HEK293 (cell line): Measurements from ENCODE around the gene FALEC.

Experiments used
- BCL11A ChIP-seq: fragments of 450-650 bp; formaldehyde crosslinking; IDR thresholded peaks from 2 replicates; pipeline ENCODE4 v1.5.1; 2016; ENCODE audit warnings: low read depth, missing biosample characterization, missing genetic modification characterization
- GFI1B ChIP-seq: fragments of 450-650 bp; formaldehyde crosslinking; IDR thresholded peaks from 2 replicates; pipeline ENCODE4 v1.5.1; 2016; ENCODE audit warnings: missing biosample characterization, missing genetic modification characterization
- PRDM6 ChIP-seq: fragments of 450-650 bp; formaldehyde crosslinking; IDR thresholded peaks from 2 replicates; pipeline ENCODE4 v1.5.1; 2017; ENCODE audit warnings: missing biosample characterization, missing genetic modification characterization
- ZBTB17 ChIP-seq: fragments of 450-650 bp; formaldehyde crosslinking; IDR thresholded peaks from 2 replicates; pipeline ENCODE4 v1.5.1; 2016; ENCODE audit warnings: missing biosample characterization, missing genetic modification characterization
- ZBTB26 ChIP-seq: fragments of 450-650 bp; formaldehyde crosslinking; optimal IDR thresholded peaks from 2 replicates; pipeline ENCODE3; 2016; ENCODE audit warnings: missing biosample characterization, mild to moderate bottlenecking, missing genetic modification characterization
- ZBTB44 ChIP-seq: fragments of 450-650 bp; IDR thresholded peaks from 2 replicates; pipeline ENCODE4 v1.5.1; 2018; ENCODE audit warnings: missing biosample characterization, mild to moderate bottlenecking, missing genetic modification characterization
- ZBTB48 ChIP-seq: fragments of 450-650 bp; formaldehyde crosslinking; IDR thresholded peaks from 2 replicates; pipeline ENCODE4 v1.5.1; 2016; ENCODE audit warnings: missing biosample characterization, missing genetic modification characterization
- ZNF169 ChIP-seq: fragments of 450-650 bp; formaldehyde crosslinking; IDR thresholded peaks from 2 replicates; pipeline ENCODE4 v1.5.1; 2016; ENCODE audit warnings: missing biosample characterization, missing genetic modification characterization
- ZNF202 ChIP-seq: fragments of 450-650 bp; formaldehyde crosslinking; IDR thresholded peaks from 2 replicates; pipeline ENCODE4 v1.5.1; 2016; ENCODE audit warnings: missing biosample characterization, missing genetic modification characterization, borderline replicate concordance
- ZNF221 ChIP-seq: fragments of 450-650 bp; formaldehyde crosslinking; IDR thresholded peaks from 2 replicates; pipeline ENCODE4 v1.5.1; 2017; ENCODE audit warnings: missing biosample characterization, missing genetic modification characterization, borderline replicate concordance
- ZNF280D ChIP-seq: fragments of 450-650 bp; formaldehyde crosslinking; IDR thresholded peaks from 2 replicates; pipeline ENCODE4 v1.5.1; 2016; ENCODE audit warnings: missing biosample characterization, missing genetic modification characterization
- ZNF350 ChIP-seq: fragments of 450-650 bp; formaldehyde crosslinking; IDR thresholded peaks from 2 replicates; pipeline ENCODE4 v1.5.0; 2017; ENCODE audit warnings: missing biosample characterization, mild to moderate bottlenecking, missing genetic modification characterization
- ZNF433 ChIP-seq: fragments of 450-650 bp; formaldehyde crosslinking; IDR thresholded peaks from 2 replicates; pipeline ENCODE4 v1.5.1; 2016; ENCODE audit warnings: missing biosample characterization, missing genetic modification characterization, low read depth
- ZNF521 ChIP-seq: fragments of 450-650 bp; formaldehyde crosslinking; IDR thresholded peaks from 2 replicates; pipeline ENCODE4 v1.5.1; 2017; ENCODE audit warnings: missing biosample characterization, mild to moderate bottlenecking, missing genetic modification characterization
- ZNF664 ChIP-seq: fragments of 450-650 bp; formaldehyde crosslinking; IDR thresholded peaks from 2 replicates; pipeline ENCODE4 v1.5.1; 2016; ENCODE audit warnings: missing biosample characterization, missing genetic modification characterization
- ZNF837 ChIP-seq: fragments of 450-650 bp; formaldehyde crosslinking; IDR thresholded peaks from 2 replicates; pipeline ENCODE4 v1.5.1; 2016; ENCODE audit warnings: missing biosample characterization, missing genetic modification characterization
- ZSCAN18 ChIP-seq: fragments of 450-650 bp; formaldehyde crosslinking; IDR thresholded peaks from 2 replicates; pipeline ENCODE4 v1.5.1; 2016; ENCODE audit warnings: missing biosample characterization, missing genetic modification characterization
- TF ChIP-seq, protein P1 (sequence below): fragments of 450-650 bp; formaldehyde crosslinking; IDR thresholded peaks from 2 replicates; pipeline ENCODE4 v1.5.1; 2016; ENCODE audit warnings: missing biosample characterization, missing genetic modification characterization
- TF ChIP-seq, protein P2 (sequence below): fragments of 450-650 bp; formaldehyde crosslinking; IDR thresholded peaks from 2 replicates; pipeline ENCODE4 v1.5.1; 2017; ENCODE audit warnings: missing biosample characterization, missing genetic modification characterization
- TF ChIP-seq, protein P3 (sequence below): fragments of 450-650 bp; formaldehyde crosslinking; IDR thresholded peaks from 2 replicates; pipeline ENCODE4 v1.5.1; 2016; ENCODE audit warnings: missing biosample characterization, missing genetic modification characterization, borderline replicate concordance

FALEC gene

DNA sequence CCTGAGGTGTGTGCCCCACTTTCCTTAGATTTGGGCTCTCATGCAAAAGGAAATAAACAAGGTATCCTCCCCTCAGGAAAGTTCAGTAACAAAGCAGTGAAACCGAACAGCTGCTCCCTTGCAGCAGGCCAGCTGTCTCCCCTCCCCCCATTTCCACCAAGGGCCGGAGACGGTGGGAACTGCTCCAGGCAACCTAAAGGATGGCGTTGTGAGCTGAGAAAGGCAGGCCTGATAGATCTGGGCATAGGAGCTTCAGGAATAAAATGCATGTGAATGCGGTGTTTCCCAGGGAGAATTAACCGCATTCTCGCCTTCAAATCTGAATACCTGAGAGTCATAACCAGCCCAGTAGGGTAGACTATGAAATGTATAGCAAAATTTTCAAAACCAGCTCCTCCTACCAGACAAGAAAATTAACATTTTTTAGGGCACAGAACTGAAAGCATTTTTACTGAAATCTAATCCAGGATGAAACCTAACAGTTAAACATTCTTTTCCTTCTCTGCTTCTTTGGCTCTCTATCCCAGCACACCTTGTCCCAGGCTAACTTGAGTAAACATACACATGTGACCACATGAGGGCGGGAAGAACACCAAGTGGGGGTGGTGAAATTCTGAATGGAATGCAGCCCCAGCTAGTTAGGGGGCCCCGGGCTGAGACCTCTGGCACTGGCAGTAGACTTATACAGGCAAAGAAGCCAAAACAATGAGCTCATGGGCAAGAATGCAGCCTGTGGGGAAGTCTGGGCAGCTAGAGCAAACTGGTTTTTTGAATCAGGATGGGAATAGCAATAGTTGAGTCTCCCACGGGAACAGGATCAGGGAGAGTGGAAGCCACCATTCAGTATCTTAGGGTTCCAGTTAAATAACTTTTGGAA lies 52.4 kb downstream of the FALEC start (continued):
- TF ChIP-seq ZNF280D (tag by site-specific recombination) (no peak), ZNF169 (no peak), ZNF664 (tag by site-specific recombination) (no peak), ZBTB44 (tag by site-specific recombination) (peak; percentile 21), ZBTB17 (tag by site-specific recombination) (peak; percentile 65), ZNF837 (tag by site-specific recombination) (no peak), ZSCAN18 (tag by site-specific recombination) (no peak), PRDM6 (tag by site-specific recombination) (peak; percentile 42), ZNF350 (no peak), ZNF433 (tag by site-specific recombination) (no peak), ZNF521 (tag by site-specific recombination) (no peak), ZBTB48 (tag by site-specific recombination) (peak; percentile 50; the same call in 1 of the 2 replicates), GFI1B (tag by site-specific recombination) (no peak), ZNF221 (tag by site-specific recombination) (no peak), ZNF202 (tag by site-specific recombination) (no peak), BCL11A (tag by site-specific recombination) (0 out of 2 replicates have a peak, but pooled peaks have one; percentile 20), ZBTB26 (tag by site-specific recombination) (no peak)
- TF ChIP-seq, protein P1, sequence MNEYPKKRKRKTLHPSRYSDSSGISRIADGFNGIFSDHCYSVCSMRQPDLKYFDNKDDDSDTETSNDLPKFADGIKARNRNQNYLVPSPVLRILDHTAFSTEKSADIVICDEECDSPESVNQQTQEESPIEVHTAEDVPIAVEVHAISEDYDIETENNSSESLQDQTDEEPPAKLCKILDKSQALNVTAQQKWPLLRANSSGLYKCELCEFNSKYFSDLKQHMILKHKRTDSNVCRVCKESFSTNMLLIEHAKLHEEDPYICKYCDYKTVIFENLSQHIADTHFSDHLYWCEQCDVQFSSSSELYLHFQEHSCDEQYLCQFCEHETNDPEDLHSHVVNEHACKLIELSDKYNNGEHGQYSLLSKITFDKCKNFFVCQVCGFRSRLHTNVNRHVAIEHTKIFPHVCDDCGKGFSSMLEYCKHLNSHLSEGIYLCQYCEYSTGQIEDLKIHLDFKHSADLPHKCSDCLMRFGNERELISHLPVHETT (tag by site-specific recombination) = no peak
- TF ChIP-seq, protein P2, sequence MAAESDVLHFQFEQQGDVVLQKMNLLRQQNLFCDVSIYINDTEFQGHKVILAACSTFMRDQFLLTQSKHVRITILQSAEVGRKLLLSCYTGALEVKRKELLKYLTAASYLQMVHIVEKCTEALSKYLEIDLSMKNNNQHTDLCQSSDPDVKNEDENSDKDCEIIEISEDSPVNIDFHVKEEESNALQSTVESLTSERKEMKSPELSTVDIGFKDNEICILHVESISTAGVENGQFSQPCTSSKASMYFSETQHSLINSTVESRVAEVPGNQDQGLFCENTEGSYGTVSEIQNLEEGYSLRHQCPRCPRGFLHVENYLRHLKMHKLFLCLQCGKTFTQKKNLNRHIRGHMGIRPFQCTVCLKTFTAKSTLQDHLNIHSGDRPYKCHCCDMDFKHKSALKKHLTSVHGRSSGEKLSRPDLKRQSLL (tag by site-specific recombination) = no peak
- TF ChIP-seq, protein P3, sequence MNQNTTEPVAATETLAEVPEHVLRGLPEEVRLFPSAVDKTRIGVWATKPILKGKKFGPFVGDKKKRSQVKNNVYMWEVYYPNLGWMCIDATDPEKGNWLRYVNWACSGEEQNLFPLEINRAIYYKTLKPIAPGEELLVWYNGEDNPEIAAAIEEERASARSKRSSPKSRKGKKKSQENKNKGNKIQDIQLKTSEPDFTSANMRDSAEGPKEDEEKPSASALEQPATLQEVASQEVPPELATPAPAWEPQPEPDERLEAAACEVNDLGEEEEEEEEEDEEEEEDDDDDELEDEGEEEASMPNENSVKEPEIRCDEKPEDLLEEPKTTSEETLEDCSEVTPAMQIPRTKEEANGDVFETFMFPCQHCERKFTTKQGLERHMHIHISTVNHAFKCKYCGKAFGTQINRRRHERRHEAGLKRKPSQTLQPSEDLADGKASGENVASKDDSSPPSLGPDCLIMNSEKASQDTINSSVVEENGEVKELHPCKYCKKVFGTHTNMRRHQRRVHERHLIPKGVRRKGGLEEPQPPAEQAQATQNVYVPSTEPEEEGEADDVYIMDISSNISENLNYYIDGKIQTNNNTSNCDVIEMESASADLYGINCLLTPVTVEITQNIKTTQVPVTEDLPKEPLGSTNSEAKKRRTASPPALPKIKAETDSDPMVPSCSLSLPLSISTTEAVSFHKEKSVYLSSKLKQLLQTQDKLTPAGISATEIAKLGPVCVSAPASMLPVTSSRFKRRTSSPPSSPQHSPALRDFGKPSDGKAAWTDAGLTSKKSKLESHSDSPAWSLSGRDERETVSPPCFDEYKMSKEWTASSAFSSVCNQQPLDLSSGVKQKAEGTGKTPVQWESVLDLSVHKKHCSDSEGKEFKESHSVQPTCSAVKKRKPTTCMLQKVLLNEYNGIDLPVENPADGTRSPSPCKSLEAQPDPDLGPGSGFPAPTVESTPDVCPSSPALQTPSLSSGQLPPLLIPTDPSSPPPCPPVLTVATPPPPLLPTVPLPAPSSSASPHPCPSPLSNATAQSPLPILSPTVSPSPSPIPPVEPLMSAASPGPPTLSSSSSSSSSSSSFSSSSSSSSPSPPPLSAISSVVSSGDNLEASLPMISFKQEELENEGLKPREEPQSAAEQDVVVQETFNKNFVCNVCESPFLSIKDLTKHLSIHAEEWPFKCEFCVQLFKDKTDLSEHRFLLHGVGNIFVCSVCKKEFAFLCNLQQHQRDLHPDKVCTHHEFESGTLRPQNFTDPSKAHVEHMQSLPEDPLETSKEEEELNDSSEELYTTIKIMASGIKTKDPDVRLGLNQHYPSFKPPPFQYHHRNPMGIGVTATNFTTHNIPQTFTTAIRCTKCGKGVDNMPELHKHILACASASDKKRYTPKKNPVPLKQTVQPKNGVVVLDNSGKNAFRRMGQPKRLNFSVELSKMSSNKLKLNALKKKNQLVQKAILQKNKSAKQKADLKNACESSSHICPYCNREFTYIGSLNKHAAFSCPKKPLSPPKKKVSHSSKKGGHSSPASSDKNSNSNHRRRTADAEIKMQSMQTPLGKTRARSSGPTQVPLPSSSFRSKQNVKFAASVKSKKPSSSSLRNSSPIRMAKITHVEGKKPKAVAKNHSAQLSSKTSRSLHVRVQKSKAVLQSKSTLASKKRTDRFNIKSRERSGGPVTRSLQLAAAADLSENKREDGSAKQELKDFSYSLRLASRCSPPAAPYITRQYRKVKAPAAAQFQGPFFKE (tag by site-specific recombination) = no peak
